HEK293 (cell line): ENCODE data around the gene CFAP47.

Experiments
- CTCF ChIA-PET: fragments of 350-600 bp; formaldehyde crosslinking; extraction: SDS; loops from one replicate; lab custom pipeline; 2021; ENCODE audit warnings: antibody characterized with exemption; lab: Yijun Ruan, JAX
- POLR2A ChIA-PET: fragments of 300-600 bp; formaldehyde crosslinking; extraction: SDS; loops from one replicate; lab custom pipeline; 2020; ENCODE audit warnings: antibody characterized with exemption, inconsistent platforms; lab: Yijun Ruan, JAX
- H3K27ac ChIP-seq: fragments of 200-500 bp; sonication (Bioruptor generic); 2 replicates; pipeline ENCODE4 v1.5.1; 2014; ENCODE audit warnings: low read depth, low read length, control low read depth, inconsistent platforms; ENCODE audit errors: extremely low read depth
- H3K36me3 ChIP-seq, 2 experiments: fragments of 200-500 bp in 1 of 2; sonication (Bioruptor generic) in 1 of 2; 1 replicate in 1 of 2; 2 replicates in 1 of 2; pipeline ENCODE4 v1.5.1; 2014 to 2017; ENCODE audit warnings: inconsistent platforms in 2 of 2, low read length in 2 of 2; ENCODE audit not compliant: control insufficient read depth in 2 of 2, insufficient read depth in 1 of 2
- H3K4me1 ChIP-seq: fragments of 200-500 bp; sonication (Bioruptor generic); 2 replicates; pipeline ENCODE4 v1.5.1; 2014; ENCODE audit warnings: mild to moderate bottlenecking, low read length, inconsistent platforms; ENCODE audit not compliant: control insufficient read depth, insufficient read depth
- H3K4me3 ChIP-seq: 2 replicates; pipeline ENCODE4 v1.5.1; 2011; ENCODE audit warnings: low read depth, mild to moderate bottlenecking, control low read depth, low read length, moderate library complexity
- H3K9me3 ChIP-seq: fragments of 200-500 bp; sonication (Bioruptor generic); 2 replicates; pipeline ENCODE4 v1.5.1; 2014; ENCODE audit warnings: low read depth, low read length, inconsistent platforms; ENCODE audit not compliant: control insufficient read depth, insufficient read depth
- KLF8 ChIP-seq: fragments of 450-650 bp; formaldehyde crosslinking; IDR thresholded peaks from 2 replicates; pipeline ENCODE4 v1.5.1; 2016; ENCODE audit warnings: missing biosample characterization, missing genetic modification characterization
- ZBTB17 ChIP-seq: fragments of 450-650 bp; formaldehyde crosslinking; IDR thresholded peaks from 2 replicates; pipeline ENCODE4 v1.5.1; 2016; ENCODE audit warnings: missing biosample characterization, missing genetic modification characterization
- ZNF184 ChIP-seq: fragments of 450-650 bp; IDR thresholded peaks from 2 replicates; pipeline ENCODE4 v1.5.1; 2018; ENCODE audit warnings: missing biosample characterization, mild to moderate bottlenecking, missing genetic modification characterization
- ZNF2 ChIP-seq: fragments of 450-650 bp; formaldehyde crosslinking; IDR thresholded peaks from 2 replicates; pipeline ENCODE4 v1.5.1; 2016; ENCODE audit warnings: missing biosample characterization, missing genetic modification characterization
- ZNF37A ChIP-seq: fragments of 450-650 bp; IDR thresholded peaks from 2 replicates; pipeline ENCODE4 v1.5.1; 2018; ENCODE audit warnings: missing biosample characterization, missing genetic modification characterization
- ZNF433 ChIP-seq: fragments of 450-650 bp; formaldehyde crosslinking; IDR thresholded peaks from 2 replicates; pipeline ENCODE4 v1.5.1; 2016; ENCODE audit warnings: missing biosample characterization, missing genetic modification characterization, low read depth
- ZNF48 ChIP-seq: fragments of 450-650 bp; formaldehyde crosslinking; IDR thresholded peaks from 2 replicates; pipeline ENCODE4 v1.5.1; 2016; ENCODE audit warnings: missing biosample characterization, missing genetic modification characterization
- ZNF530 ChIP-seq: fragments of 450-650 bp; formaldehyde crosslinking; IDR thresholded peaks from 2 replicates; pipeline ENCODE4 v1.5.1; 2016; ENCODE audit warnings: low read depth, missing biosample characterization, missing genetic modification characterization
- ZNF585B ChIP-seq: fragments of 450-650 bp; formaldehyde crosslinking; IDR thresholded peaks from 2 replicates; pipeline ENCODE4 v1.5.1; 2016; ENCODE audit warnings: missing biosample characterization, missing genetic modification characterization
- ZNF623 ChIP-seq: fragments of 450-650 bp; formaldehyde crosslinking; IDR thresholded peaks from 2 replicates; pipeline ENCODE4 v1.5.1; 2016; ENCODE audit warnings: missing biosample characterization, missing genetic modification characterization
- ZNF768 ChIP-seq: fragments of 450-650 bp; formaldehyde crosslinking; IDR thresholded peaks from 2 replicates; pipeline ENCODE4 v1.5.1; 2018; ENCODE audit warnings: missing biosample characterization, mild to moderate bottlenecking, missing genetic modification characterization
- ZSCAN30 ChIP-seq: fragments of 450-650 bp; IDR thresholded peaks from 2 replicates; pipeline ENCODE4 v1.5.1; 2018; ENCODE audit warnings: missing biosample characterization, mild to moderate bottlenecking, missing genetic modification characterization, moderate library complexity
- TF ChIP-seq, protein P1 (sequence below): fragments of 450-650 bp; formaldehyde crosslinking; IDR thresholded peaks from 2 replicates; pipeline ENCODE4 v1.5.1; 2016; ENCODE audit warnings: missing biosample characterization, missing genetic modification characterization
- TF ChIP-seq, protein P2 (sequence below): fragments of 450-650 bp; formaldehyde crosslinking; IDR thresholded peaks from 2 replicates; pipeline ENCODE4 v1.5.1; 2016; ENCODE audit warnings: missing biosample characterization, missing genetic modification characterization, borderline replicate concordance
- TF ChIP-seq, protein P3 (sequence below): fragments of 450-650 bp; formaldehyde crosslinking; IDR thresholded peaks from 2 replicates; pipeline ENCODE4 v1.5.1; 2016; ENCODE audit warnings: missing biosample characterization, missing genetic modification characterization
- TF ChIP-seq, protein P4 (sequence below): fragments of 450-650 bp; formaldehyde crosslinking; IDR thresholded peaks from 2 replicates; pipeline ENCODE4 v1.5.1; 2016; ENCODE audit warnings: missing biosample characterization, missing genetic modification characterization
- TF ChIP-seq, protein P5 (sequence below): fragments of 450-650 bp; formaldehyde crosslinking; IDR thresholded peaks from 2 replicates; pipeline ENCODE4 v1.5.1; 2016; ENCODE audit warnings: missing biosample characterization, missing genetic modification characterization
- TF ChIP-seq, protein P6 (sequence below): fragments of 450-650 bp; formaldehyde crosslinking; conservative IDR thresholded peaks from 2 replicates; pipeline ENCODE4 v1.5.1; 2016; ENCODE audit warnings: low read depth, missing biosample characterization, missing genetic modification characterization
- TF ChIP-seq, protein P7 (sequence below): fragments of 450-650 bp; formaldehyde crosslinking; IDR thresholded peaks from 2 replicates; pipeline ENCODE4 v1.5.1; 2016; ENCODE audit warnings: missing biosample characterization, missing genetic modification characterization

The CFAP47 gene

DNA sequence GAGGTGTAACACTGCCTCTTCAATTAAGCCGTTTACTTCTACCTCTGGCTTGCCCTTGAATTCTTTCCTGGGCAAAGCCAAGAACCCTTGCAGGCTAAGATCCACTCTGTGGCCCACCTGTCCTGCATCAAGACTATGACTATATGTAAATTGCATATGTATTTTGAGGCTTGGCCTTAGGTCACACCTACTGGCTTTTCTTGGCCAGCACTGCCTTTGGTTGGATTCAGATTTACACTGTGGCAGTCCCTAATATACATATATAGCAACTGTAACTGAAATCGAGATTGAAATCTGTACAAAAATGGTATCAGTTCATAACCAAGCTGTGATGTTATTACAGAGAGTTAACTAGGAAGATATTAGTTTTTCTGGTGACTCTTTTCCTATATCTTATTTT is 151.5 kb downstream of the CFAP47 start:
- ChIA-PET POLR2A (no interaction called here), CTCF (no interaction called here)
- Histone ChIP-seq H3K27ac (no peak overlapping the region), H3K4me3 (no peak overlapping the region), H3K4me1 (no peaks in the 10 kb centered on the region), H3K9me3 (no peaks in the 10 kb centered on the region), H3K36me3 (no peaks in the 10 kb centered on the region)
- TF ChIP-seq ZNF585B = no peak
- TF ChIP-seq ZBTB17 (tag by site-specific recombination) = no peak
- TF ChIP-seq, protein P1, sequence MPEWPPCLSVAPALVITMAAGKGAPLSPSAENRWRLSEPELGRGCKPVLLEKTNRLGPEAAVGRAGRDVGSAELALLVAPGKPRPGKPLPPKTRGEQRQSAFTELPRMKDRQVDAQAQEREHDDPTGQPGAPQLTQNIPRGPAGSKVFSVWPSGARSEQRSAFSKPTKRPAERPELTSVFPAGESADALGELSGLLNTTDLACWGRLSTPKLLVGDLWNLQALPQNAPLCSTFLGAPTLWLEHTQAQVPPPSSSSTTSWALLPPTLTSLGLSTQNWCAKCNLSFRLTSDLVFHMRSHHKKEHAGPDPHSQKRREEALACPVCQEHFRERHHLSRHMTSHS = no peak
- TF ChIP-seq, protein P2, sequence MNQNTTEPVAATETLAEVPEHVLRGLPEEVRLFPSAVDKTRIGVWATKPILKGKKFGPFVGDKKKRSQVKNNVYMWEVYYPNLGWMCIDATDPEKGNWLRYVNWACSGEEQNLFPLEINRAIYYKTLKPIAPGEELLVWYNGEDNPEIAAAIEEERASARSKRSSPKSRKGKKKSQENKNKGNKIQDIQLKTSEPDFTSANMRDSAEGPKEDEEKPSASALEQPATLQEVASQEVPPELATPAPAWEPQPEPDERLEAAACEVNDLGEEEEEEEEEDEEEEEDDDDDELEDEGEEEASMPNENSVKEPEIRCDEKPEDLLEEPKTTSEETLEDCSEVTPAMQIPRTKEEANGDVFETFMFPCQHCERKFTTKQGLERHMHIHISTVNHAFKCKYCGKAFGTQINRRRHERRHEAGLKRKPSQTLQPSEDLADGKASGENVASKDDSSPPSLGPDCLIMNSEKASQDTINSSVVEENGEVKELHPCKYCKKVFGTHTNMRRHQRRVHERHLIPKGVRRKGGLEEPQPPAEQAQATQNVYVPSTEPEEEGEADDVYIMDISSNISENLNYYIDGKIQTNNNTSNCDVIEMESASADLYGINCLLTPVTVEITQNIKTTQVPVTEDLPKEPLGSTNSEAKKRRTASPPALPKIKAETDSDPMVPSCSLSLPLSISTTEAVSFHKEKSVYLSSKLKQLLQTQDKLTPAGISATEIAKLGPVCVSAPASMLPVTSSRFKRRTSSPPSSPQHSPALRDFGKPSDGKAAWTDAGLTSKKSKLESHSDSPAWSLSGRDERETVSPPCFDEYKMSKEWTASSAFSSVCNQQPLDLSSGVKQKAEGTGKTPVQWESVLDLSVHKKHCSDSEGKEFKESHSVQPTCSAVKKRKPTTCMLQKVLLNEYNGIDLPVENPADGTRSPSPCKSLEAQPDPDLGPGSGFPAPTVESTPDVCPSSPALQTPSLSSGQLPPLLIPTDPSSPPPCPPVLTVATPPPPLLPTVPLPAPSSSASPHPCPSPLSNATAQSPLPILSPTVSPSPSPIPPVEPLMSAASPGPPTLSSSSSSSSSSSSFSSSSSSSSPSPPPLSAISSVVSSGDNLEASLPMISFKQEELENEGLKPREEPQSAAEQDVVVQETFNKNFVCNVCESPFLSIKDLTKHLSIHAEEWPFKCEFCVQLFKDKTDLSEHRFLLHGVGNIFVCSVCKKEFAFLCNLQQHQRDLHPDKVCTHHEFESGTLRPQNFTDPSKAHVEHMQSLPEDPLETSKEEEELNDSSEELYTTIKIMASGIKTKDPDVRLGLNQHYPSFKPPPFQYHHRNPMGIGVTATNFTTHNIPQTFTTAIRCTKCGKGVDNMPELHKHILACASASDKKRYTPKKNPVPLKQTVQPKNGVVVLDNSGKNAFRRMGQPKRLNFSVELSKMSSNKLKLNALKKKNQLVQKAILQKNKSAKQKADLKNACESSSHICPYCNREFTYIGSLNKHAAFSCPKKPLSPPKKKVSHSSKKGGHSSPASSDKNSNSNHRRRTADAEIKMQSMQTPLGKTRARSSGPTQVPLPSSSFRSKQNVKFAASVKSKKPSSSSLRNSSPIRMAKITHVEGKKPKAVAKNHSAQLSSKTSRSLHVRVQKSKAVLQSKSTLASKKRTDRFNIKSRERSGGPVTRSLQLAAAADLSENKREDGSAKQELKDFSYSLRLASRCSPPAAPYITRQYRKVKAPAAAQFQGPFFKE (tag by site-specific recombination) = no peak
- no peak for TF ChIP-seq ZNF48 (tag by site-specific recombination)
- TF ChIP-seq ZNF37A (tag by site-specific recombination) = no peak
- no peak for TF ChIP-seq ZNF2 (tag by site-specific recombination)
- no peak for TF ChIP-seq ZNF768
- TF ChIP-seq KLF8 (tag by site-specific recombination) = no peak
- no peak for TF ChIP-seq ZNF184
- TF ChIP-seq, protein P3, sequence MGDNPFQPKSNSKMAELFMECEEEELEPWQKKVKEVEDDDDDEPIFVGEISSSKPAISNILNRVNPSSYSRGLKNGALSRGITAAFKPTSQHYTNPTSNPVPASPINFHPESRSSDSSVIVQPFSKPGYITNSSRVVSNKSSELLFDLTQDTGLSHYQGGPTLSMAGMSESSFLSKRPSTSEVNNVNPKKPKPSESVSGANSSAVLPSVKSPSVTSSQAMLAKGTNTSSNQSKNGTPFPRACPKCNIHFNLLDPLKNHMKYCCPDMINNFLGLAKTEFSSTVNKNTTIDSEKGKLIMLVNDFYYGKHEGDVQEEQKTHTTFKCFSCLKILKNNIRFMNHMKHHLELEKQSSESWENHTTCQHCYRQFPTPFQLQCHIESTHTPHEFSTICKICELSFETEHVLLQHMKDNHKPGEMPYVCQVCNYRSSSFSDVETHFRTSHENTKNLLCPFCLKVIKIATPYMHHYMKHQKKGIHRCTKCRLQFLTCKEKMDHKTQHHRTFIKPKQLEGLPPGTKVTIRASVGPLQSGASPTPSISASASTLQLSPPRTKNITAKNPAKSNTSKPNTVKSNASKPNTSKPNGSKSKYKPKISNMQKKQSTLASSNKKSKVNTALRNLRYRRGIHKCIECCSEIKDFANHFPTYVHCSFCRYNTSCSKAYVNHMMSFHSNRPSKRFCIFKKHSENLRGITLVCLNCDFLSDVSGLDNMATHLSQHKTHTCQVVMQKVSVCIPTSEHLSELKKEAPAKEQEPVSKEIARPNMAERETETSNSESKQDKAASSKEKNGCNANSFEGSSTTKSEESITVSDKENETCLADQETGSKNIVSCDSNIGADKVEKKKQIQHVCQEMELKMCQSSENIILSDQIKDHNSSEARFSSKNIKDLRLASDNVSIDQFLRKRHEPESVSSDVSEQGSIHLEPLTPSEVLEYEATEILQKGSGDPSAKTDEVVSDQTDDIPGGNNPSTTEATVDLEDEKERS (tag by site-specific recombination) = no peak
- no peak for TF ChIP-seq ZSCAN30 (tag by site-specific recombination)
- no peak for TF ChIP-seq ZNF530 (tag by site-specific recombination)
- TF ChIP-seq, protein P4, sequence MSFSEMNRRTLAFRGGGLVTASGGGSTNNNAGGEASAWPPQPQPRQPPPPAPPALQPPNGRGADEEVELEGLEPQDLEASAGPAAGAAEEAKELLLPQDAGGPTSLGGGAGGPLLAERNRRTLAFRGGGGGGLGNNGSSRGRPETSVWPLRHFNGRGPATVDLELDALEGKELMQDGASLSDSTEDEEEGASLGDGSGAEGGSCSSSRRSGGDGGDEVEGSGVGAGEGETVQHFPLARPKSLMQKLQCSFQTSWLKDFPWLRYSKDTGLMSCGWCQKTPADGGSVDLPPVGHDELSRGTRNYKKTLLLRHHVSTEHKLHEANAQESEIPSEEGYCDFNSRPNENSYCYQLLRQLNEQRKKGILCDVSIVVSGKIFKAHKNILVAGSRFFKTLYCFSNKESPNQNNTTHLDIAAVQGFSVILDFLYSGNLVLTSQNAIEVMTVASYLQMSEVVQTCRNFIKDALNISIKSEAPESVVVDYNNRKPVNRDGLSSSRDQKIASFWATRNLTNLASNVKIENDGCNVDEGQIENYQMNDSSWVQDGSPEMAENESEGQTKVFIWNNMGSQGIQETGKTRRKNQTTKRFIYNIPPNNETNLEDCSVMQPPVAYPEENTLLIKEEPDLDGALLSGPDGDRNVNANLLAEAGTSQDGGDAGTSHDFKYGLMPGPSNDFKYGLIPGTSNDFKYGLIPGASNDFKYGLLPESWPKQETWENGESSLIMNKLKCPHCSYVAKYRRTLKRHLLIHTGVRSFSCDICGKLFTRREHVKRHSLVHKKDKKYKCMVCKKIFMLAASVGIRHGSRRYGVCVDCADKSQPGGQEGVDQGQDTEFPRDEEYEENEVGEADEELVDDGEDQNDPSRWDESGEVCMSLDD = no peak
- TF ChIP-seq, protein P5, sequence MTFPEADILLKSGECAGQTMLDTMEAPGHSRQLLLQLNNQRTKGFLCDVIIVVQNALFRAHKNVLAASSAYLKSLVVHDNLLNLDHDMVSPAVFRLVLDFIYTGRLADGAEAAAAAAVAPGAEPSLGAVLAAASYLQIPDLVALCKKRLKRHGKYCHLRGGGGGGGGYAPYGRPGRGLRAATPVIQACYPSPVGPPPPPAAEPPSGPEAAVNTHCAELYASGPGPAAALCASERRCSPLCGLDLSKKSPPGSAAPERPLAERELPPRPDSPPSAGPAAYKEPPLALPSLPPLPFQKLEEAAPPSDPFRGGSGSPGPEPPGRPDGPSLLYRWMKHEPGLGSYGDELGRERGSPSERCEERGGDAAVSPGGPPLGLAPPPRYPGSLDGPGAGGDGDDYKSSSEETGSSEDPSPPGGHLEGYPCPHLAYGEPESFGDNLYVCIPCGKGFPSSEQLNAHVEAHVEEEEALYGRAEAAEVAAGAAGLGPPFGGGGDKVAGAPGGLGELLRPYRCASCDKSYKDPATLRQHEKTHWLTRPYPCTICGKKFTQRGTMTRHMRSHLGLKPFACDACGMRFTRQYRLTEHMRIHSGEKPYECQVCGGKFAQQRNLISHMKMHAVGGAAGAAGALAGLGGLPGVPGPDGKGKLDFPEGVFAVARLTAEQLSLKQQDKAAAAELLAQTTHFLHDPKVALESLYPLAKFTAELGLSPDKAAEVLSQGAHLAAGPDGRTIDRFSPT (tag by site-specific recombination) = no peak
- TF ChIP-seq ZNF623 (tag by site-specific recombination) = no peak
- TF ChIP-seq, protein P6, sequence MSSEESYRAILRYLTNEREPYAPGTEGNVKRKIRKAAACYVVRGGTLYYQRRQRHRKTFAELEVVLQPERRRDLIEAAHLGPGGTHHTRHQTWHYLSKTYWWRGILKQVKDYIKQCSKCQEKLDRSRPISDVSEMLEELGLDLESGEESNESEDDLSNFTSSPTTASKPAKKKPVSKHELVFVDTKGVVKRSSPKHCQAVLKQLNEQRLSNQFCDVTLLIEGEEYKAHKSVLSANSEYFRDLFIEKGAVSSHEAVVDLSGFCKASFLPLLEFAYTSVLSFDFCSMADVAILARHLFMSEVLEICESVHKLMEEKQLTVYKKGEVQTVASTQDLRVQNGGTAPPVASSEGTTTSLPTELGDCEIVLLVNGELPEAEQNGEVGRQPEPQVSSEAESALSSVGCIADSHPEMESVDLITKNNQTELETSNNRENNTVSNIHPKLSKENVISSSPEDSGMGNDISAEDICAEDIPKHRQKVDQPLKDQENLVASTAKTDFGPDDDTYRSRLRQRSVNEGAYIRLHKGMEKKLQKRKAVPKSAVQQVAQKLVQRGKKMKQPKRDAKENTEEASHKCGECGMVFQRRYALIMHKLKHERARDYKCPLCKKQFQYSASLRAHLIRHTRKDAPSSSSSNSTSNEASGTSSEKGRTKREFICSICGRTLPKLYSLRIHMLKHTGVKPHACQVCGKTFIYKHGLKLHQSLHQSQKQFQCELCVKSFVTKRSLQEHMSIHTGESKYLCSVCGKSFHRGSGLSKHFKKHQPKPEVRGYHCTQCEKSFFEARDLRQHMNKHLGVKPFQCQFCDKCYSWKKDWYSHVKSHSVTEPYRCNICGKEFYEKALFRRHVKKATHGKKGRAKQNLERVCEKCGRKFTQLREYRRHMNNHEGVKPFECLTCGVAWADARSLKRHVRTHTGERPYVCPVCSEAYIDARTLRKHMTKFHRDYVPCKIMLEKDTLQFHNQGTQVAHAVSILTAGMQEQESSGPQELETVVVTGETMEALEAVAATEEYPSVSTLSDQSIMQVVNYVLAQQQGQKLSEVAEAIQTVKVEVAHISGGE (tag by site-specific recombination) = no peak
- TF ChIP-seq, protein P7, sequence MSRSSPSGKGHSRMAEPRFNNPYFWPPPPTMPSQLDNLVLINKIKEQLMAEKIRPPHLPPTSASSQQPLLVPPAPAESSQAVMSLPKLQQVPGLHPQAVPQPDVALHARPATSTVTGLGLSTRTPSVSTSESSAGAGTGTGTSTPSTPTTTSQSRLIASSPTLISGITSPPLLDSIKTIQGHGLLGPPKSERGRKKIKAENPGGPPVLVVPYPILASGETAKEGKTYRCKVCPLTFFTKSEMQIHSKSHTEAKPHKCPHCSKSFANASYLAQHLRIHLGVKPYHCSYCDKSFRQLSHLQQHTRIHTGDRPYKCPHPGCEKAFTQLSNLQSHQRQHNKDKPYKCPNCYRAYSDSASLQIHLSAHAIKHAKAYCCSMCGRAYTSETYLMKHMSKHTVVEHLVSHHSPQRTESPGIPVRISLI (tag by site-specific recombination) = no peak
- TF ChIP-seq ZNF433 (tag by site-specific recombination) = no peak
